Limb (tissue), 2 donors: Measurements from ENCODE around the gene AMOTL1.
"Not testable (repeated sequence)": the region's sequence is repeated elsewhere in the genome, so short reads cannot be mapped to it uniquely, and the experiment has no call there.

ENCODE experiments used
- DNase-seq, 2 donors: peaks; one replicate each; pipeline ENCODE4 v3.0.0-alpha.2; 2016; ENCODE audit errors: extremely low spot score in 2 of 2

The AMOTL1 gene

GRCh38 chr11:94793822-94794221, 25.7 kb downstream of the AMOTL1 start:
- no peak for DNase-seq

GRCh38 chr11:94794287-94795168, 26.4 kb downstream of the AMOTL1 start:
- no peak for DNase-seq

GRCh38 chr11:94795476-94796189, 27.5 kb downstream of the AMOTL1 start:
- no peak for DNase-seq

- DNase-seq, result no peak
Observed at GRCh38 chr11:94796190-94796580, 28.0 kb downstream of the AMOTL1 start.

- no peak for DNase-seq
Observed at GRCh38 chr11:94796863-94797262, 28.7 kb downstream of the AMOTL1 start.

- DNase-seq, result no peak
Observed at GRCh38 chr11:94799726-94800125, 31.6 kb downstream of the AMOTL1 start.

- peak; percentile 78 to 84 for DNase-seq
Observed at GRCh38 chr11:94800414-94800813, 32.3 kb downstream of the AMOTL1 start.

GRCh38 chr11:94801866-94802460, 33.8 kb downstream of the AMOTL1 start:
- DNase-seq, result no peak

- DNase-seq, result no peak
Observed at GRCh38 chr11:94802501-94802900, 34.3 kb downstream of the AMOTL1 start.

- no peak for DNase-seq
Observed at GRCh38 chr11:94803491-94803890, 35.3 kb downstream of the AMOTL1 start.

GRCh38 chr11:94804874-94805273, 36.7 kb downstream of the AMOTL1 start:
- DNase-seq, result no peak

- DNase-seq, result no peak
Observed at GRCh38 chr11:94806014-94806413, 37.9 kb downstream of the AMOTL1 start.

- DNase-seq, result no peak
Observed at GRCh38 chr11:94806419-94806818, 38.3 kb downstream of the AMOTL1 start.

- no peak for DNase-seq
Observed at GRCh38 chr11:94809251-94809650, 41.1 kb downstream of the AMOTL1 start.

- not testable (repeated sequence) for DNase-seq
Observed at GRCh38 chr11:94812724-94813720, 44.9 kb downstream of the AMOTL1 start.

GRCh38 chr11:94814272-94814976, 46.3 kb downstream of the AMOTL1 start:
- no peak for DNase-seq

GRCh38 chr11:94815705-94816344, 47.7 kb downstream of the AMOTL1 start:
- DNase-seq, result no peak

GRCh38 chr11:94820480-94820879, 52.3 kb downstream of the AMOTL1 start:
- DNase-seq, result no peak

GRCh38 chr11:94821439-94821838, 53.3 kb downstream of the AMOTL1 start:
- no peak for DNase-seq

- DNase-seq, result no peak
Observed at GRCh38 chr11:94822080-94822479, 53.9 kb downstream of the AMOTL1 start.
